HG03442 (cell line): Measurements from ENCODE around the gene UMAD1.
A peak's percentile ranks its signal among the peaks of the same experiment; 100 is the strongest.
"Not testable (repeated sequence)": the region's sequence is repeated elsewhere in the genome, so short reads cannot be mapped to it uniquely, and the experiment has no call there.

Source experiments
- ATAC-seq: cut with Tn5 transposase; IDR thresholded peaks from one replicate; pipeline ENCODE4 v1.9.1; 2021; ENCODE audit warnings: mild to moderate bottlenecking, moderate library complexity; ENCODE audit not compliant: unreplicated experiment

Gene UMAD1

DNA sequence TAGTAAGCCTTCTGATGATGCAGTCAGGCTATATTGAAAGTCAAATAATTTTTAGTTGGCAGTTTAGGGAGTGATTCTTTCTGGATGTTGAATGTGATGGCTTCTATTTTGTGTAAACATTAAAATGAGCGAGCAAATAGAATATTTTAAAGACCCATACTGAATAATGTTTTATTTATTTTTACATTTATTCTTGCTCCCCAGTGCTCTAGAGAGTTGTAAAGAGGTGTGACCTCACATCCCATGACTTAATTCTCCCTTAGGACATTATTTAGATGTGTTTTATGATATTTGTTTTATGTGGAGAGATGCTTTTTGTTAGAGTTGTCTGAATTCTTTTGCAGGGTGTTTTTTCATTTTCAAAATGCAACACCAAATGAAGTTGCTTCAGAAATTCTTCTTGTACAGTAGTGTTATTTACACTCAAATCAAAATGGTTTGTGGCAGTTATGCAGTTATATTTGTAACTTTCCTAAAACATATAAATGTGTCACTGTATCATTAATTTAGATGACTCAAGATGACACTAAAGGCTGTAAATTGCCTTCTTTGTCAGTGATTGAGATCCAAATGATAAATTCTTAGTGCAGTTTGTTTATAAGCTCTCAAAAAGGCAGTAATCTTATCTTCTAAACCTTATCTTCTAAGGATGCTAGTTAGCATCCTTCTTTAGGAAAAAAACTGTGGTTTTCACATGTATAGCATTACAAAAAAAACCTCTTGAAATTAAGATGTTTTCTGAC, 12.4 kb downstream of the UMAD1 start:
- no peak for ATAC-seq

DNA sequence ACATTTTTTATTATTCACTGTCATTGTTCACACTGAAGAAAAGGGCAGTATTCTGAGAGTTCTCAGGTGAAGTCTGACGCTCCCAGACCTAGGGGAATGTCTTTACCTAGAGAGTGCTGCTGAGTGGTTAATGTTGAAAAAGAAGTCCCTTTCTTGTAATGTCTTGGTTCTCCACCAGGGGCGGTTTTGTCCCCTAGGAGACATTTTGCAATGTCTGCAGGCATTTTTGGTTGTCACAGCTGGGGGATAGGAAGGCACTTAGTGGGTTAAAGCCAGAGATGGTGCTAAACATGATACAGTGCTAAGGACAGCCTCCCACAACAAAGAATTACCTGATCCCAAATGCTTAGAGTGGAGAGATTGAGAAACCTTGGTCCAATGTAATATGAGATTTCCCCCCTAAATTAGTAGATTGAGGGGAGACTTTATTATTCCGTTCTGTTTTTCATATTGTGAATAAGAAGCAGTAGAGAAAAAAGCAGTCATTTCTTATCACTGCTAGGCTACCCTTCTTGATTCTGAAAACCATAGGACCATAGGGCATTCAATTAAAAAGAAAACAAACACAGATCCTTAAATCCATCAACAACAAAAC, 13.1 kb downstream of the UMAD1 start:
- no peak for ATAC-seq

DNA sequence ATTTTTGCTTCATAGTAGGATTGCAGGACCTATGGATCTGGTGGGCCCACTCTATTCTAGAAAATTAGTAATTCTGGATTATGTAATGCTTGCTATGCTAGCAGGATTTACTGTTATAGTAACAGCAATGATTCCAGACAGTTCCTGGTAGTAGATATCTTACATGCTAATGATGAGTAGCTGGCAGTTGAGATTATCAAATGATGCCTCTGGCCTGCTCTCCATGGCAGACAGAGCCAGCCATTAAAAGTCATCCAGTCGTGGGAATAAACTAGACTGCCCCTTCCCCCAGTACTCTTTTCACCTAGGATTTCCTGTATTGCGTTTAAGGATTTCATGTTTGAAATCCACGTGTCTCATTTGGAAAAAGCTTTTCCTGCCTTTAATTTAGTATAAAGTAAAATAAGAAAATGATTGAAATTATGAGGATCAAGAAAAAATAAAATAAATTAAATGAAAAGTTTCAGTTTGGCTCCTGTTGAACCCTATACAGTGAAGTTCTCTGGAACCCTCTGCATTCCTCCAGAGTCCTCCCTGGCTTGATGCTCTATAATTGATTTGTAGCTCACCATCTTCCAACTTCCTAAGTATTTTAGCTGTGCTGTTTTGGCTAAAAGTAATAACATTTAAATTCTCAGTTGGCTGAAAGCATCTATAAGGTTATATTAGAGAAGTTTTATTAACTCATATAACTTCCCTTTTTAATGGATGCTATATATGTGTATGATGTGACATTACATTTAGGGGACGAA, 14.6 kb downstream of the UMAD1 start:
- ATAC-seq: no peak

DNA sequence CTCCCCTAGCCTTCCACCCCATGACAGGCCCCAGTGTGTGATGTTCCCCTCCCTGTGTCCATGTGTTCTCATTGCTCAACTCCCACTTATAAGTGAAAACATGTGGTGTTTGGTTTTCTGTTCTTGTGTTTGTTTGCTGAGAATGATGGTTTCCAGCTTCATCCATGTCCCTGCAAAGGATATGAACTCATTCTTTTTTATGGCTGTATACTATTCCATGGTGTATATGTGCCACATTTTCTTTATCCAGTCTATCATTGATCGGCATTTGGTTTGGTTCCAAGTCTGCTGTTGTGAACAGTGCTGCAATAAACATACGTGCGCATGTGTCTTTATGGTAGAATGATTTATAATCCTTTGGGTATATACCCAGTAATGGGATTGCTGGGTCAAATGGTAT, 15.9 kb downstream of the UMAD1 start:
- ATAC-seq: not testable (repeated sequence)

DNA sequence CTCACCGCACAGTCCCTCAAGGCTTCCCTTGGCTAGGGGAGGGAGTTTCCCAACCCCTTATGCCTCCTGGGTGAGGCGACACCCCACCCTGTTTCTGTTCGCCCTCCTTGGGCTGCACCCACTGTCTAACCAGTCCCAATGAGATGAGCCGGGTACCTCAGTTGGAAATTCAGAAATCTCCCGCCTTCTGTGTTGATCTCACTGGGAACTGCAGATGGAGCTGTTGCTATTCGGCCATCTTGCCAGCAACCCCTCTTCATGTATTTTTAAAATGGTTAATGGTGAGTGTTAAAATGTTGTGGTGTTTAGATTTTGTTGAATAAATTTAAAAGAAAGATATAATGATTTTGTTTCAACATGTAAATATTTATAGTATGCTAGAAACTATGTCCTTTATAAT, 22.0 kb downstream of the UMAD1 start:
- ATAC-seq: no peak

DNA sequence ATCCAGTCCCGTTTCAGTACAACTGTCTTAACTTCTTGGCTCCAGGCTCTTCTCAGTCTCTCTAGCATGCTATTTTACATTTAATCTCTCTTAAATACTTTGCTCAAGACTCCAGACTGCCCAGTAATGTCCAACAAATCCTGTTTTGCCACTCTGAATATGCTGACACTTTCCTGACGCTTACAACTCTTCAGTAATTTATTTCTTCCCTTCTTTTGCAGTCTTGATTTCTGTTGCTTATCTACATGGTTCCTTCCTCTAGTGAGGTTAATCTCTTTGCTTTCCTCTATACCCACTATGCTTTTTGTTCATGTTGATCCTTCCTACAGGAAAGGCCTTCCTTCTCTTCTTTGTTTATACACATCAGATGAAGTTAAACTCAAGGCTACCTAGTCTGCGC, 23.7 kb downstream of the UMAD1 start:
- no peak for ATAC-seq

DNA sequence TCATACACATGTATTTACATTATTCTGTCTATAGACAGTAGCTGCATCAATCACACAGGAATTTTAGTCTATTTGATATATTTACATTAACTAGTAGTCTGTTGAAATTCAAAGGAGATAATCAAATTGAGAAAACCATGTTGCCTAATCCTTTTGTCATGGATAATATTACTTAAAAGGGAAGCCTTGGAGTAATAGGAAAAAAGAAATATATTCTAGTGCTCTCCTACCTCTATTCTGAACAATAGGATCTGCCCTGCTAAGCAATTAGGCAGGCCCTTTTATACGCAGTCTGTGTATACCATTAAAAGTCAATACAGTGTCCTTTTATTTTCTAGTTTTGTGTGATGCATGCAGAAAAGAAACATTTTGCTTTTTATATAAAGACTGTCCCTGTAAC, 24.5 kb downstream of the UMAD1 start:
- ATAC-seq: no peak

DNA sequence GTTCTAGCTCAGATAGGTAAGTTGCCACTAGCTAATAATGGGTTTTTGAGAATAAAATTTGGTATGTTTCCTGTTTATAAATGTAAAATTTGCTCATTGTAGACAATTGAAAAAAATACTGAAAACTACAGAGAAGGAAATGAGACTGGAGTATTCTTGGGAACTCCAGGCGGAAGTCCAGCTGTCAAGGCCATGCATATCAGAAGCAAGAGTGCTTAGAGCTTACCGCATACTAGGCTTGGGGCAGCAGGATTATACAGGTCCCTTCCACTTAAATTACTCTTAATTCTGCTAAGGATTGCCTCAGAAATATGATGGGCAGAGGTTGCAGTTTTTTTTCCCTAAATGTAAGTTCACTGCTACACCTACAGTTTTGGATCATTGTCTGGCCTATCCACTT, 26.6 kb downstream of the UMAD1 start:
- ATAC-seq: no peak

DNA sequence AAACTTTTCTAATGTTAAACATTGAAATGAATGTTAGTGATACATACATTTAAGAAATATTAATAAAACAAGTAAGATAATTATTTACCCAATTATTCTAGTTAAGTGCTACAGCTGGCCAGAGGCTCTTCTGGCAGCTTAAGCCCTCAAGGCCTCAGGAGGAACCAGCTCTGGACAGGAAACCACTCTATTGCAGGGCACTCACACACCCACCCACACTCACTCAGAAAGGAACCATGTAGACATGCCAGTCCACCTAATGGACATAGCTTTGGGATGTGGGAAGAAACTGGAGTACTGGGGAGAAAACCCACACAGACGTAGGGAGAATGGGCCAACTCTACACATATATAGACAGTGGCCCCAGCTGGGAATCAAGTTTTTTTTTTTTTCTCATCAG, 28.2 kb downstream of the UMAD1 start:
- ATAC-seq: no peak

DNA sequence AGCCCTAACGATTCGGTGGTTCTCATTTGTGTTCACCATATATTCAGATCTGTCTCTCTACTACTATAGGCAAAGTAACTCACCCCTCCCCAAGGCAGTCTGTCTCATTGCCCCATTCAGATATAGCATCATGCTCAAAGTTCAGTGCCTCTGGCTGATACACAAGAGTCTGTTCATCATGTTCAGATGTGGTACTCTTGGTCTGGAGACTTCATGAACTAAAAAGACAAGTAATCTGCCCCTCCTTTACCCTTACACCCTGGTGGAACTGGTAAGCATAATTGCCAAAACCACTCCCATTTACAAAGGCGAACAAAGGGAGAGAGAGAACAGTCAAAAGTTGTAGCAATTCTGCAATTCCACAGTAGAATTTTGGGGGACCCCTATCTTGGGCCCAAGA, 29.9 kb downstream of the UMAD1 start:
- no peak for ATAC-seq

DNA sequence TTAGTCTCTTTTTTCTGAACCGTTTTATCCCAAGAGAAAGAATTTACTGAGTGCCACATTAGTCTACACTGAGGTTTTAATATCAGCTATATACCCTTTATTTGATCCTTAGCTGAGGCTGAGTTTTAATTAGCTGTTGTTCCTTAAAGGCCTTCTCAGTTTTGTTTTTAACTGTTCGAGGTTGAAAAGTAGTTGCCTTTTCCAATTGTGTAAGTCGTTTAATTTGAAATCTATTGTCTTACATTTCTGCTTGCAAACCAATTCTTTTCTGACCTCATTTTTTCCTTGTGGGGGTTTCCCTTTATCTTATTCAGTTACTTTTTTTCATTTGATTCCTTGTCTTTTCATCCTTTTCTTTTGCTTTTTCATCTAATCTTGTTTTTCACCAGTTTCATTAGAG, 30.8 kb downstream of the UMAD1 start:
- ATAC-seq: no peak

DNA sequence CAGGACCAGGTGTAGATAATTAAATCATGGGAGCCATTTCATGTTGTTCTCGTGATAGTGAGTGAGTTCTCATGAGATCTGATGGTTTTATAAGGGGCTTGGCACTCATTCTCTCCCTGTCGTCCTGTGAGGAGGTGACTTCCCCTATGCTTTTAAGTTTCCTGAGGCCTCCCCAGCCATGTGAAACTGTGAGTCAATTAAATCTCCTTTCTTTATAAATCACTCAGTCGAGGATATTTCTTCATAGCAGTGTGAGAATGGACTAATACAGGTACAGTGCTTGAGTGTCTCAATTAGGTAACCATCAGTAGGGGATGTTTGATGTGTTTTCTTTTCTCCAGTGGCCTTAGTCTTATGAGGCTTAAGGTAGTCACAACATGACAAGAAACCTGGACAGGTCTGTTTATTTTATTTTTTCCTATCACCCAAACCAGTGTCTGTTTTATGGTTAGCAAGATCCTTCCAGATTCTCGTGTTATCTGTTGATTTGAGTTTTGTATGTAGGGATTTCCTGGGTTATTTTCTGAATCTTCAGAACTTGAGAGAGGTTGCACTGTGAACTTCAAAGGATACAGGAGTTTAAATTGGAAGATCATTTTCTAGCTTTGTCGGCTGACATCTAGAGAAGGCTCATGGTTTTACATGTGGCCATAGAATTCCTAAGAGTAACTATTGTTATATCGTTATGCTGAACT, 32.1 kb downstream of the UMAD1 start:
- no peak for ATAC-seq

DNA sequence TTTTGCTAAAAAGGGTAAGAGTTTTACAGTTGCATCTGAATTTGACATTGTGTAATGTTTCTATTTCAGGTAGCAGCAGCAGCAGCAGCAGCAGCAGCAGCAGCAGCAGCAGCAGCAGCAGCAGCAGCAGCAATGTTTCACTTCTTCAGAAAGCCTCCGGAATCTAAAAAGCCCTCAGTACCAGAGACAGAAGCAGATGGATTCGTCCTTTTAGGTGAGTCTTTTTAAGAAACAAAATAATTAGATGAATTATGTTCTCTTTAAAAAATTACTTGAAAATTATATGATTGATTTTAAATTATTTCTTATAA, 32.6 kb downstream of the UMAD1 start:
- ATAC-seq: no peak

DNA sequence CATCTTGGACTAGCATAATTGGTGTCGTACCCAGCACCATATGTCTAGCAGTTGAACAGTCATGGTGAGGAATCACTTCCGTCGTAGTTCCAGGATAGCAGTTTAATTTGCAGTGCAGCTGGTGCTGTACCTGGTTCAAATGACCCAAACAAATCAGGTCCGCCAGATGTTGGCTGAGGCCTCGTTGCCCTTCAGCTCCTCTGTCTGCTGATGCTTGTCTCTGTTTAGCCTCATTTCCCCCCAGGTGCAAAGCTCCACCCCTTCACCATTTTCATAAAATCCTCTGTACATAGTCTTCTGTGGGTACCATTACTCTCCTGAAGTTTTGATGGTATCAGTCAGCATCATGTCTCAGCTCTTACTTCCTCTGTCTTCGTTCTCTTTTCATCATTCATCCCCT, 35.1 kb downstream of the UMAD1 start:
- no peak for ATAC-seq

DNA sequence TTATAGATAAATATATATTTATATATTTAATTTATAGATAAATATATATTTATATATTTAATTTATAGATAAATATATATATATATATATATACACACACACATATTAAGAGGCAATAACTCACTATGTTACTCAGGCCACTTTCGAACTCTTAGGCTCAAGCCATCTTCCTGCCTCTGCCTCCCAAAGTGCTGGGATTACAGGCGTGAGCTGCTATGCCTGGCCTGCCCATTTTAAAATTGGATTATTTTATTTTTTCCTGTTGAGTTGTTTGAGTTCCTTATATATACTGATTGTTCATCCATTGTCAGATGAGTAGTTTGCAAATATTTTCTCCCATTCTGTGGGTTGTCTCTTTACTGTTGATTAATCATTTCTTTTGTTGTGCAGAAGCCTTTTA, 39.1 kb downstream of the UMAD1 start:
- not testable (repeated sequence) for ATAC-seq

DNA sequence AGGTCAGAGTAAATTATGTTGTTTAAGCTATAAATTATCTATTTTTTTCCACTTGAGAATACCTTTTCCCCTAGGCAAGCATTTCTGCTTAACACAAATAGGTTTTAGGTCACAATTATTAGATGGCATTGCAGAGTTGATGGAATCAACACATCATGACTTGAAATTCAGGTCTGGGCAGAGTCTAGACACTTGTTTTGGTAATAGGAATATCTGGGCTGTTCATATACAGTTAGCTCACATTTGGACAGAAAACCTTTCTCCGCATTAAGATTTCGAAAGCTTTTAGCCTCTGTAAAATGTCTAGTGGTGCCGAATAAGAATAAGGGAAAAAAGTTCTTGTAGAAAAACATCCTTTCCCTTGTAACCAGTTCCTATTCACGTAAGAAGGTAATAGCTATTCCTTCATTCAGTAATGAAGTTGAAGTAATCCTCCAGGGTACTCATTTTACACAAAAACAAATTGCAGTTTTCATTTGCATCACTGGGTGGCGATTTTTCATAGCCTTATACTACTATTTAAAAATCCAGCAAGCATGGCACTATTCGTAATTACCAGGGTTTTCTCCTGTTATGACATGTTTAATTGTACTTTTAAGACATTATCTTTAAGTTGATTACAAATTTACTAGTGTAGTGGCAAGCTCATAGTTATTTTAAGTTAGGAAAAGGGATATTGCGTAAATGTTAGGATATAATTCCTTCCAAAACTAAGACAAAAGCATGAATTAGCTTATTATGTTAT, 40.8 kb downstream of the UMAD1 start:
- ATAC-seq: peak; percentile 80

DNA sequence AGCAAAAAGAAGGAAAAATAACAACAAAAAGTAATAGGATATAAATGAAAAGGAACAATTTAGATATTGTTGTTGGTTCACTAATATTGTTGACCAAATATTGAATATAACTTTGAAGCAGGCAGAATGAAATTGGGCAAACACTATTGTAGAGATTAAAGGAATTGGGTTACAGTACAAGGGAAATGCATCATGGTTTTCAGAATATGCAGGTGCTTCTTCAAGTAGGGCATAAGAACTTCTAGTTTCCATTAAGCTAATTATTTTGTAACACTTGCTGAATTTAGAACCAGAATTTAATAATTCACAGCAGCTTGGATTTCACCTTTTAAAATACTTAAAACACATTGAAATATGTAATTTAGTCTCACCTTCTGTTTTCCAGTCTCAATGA, 41.4 kb downstream of the UMAD1 start:
- ATAC-seq: no peak

DNA sequence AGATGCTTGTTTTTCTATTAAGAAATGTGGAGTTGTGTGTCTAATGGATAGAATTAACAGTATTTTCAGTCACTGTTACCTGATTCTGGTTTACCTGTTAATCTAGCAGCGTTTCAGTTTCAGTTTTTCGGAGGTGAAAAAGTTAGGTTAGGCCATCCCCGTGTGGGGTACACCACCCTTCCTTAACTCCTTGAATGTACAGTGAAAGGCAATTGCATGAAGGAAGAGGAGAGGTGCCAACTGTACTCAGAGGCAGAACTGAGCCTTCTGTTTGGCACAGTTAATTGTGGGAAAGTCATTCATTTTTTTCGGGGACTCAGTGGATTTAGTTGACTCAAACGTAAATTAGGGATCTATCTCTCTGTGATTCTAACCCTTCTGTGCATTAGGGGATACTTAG, 42.3 kb downstream of the UMAD1 start:
- no peak for ATAC-seq

DNA sequence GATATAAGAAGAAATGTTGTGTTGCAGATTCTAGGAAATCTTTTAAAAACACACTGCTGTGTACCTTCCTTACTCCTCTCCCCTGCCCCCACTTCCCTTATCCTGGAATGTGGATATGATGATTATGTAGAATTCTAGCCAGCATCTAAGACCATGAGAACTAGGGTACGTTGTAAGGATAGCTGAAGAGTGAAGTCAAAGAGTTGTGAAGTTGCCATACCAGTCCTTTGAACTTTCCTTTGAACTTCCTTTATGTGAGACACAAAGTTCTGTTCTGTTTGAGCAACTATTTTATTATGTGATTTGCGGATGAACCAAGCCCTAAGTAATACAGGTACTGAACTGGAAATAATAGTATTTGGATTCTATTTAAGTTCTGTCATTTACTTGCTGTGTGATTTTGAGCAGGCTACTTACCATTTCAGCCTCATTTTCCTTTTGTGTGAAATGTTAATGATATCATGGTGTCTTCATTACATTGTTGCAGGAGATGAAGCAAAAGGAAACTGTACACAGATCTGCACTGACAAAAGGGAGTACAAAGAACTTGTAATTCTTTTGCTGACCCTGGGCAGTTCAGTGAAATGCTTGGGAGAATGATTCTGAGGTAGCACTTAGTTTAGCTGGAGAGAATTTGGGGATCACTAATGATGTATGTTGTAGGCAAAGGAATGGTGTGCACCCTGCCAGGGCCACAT, 46.4 kb downstream of the UMAD1 start:
- ATAC-seq: no peak

DNA sequence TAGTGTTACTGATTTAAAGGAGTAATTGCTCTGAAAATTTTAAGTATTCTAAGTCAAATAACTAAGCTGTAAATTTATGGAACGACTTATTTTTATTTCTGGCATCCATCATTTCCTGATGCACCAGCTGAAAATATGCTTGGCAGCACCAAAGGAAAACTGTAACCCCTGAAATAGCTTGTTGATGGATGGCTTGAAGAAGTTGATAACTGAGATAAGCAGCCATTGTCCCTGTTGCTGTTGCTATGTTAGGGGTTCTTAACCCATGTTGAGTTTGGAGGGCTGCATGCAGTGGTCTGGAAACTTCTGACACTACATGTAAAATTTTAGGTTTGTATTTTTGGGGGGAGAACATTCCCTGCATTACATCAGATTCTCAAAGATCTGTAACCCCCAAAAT, 47.2 kb downstream of the UMAD1 start:
- no peak for ATAC-seq

DNA sequence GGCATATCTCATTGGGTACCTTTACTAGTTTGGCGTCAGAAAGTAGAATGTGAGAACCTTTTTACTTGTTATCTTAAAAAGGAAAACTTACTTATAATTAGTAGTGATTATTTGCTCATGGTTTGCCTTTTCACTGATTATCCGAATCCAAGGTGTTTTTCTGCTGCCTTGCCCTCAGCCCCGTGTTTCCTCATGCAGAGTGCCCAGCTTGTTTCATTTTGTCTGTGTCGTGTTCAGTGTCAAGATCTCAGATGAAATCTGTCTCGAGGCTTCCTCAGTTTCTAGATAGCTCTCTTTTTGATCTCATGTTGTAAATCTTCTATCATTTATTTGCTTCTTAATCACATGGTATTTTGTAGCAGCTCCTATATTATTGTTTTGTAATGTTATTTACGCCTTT, 47.8 kb downstream of the UMAD1 start:
- ATAC-seq: no peak
